SH-SY5Y (cell line): ENCODE data around the gene BIN1.

ENCODE experiments used
- GATA2 ChIP-seq: IDR thresholded peaks from 2 replicates; pipeline ENCODE4 v1.6.1; 2011; ENCODE audit warnings: mild to moderate bottlenecking, low read depth, low read length
- GATA3 ChIP-seq: IDR thresholded peaks from 2 replicates; pipeline ENCODE4 v1.6.1; 2011; ENCODE audit warnings: low read depth, mild to moderate bottlenecking, low read length, moderate library complexity

DNA sequence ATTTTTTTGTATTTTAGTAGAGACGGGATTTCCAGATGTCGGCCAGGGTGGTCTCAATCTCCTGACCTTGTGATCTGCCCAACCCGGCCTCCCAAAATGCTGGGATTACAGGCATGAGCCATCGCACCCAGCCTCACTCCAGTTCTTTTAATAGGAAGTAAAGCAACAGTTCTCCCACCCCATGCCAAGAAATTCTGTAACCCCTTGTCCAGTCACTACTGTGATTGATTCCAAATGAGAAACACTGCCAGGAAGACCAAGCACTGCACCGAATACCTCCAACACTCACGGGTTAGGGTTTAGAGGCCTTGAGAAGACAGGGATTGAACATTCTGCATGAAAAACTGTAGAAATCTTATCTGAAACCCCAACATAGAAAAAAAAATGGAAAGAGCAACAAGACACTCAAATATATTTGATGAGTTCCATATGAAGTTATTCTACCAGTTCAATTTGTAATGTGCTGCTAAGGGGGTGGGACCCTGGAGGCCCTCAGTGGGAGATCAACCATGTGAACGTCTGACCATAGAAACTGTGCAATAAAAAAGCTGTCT, 48.2 kb upstream of the BIN1 start:
- TF ChIP-seq GATA2 = no peak
- no peak for TF ChIP-seq GATA3
